ENCODE results near the gene FGF3. TPM values are rescaled to one million over a fixed set of nuclear protein-coding genes. Genes with fewer than 3 reads are reported as not detected.

FGF3 gene
- total RNA-seq, 1 donor from 2014 or later, result not detected

GRCh38 chr11:69828276-69828970, 9.2 kb upstream of the FGF3 start:
- no peaks in the 10 kb centered on the region for H3K9me3 ChIP-seq (ENCODE audit: low read depth)
- DNase-seq (ENCODE audit: low spot score), result peak; percentile 81

GRCh38 chr11:69826773-69827172, 7.6 kb upstream of the FGF3 start:
- peaks cover 42% of the 10 kb centered on the region for H3K4me1 Mint-ChIP-seq
- H3K27me3 Mint-ChIP-seq (ENCODE audit: insufficient read depth, low read depth), result peaks cover 28% of the 10 kb centered on the region
- DNase-seq (ENCODE audit: low spot score), result no peak
- no peaks in the 10 kb centered on the region for H3K79me2 ChIP-seq (ENCODE audit: low read depth)
- H3K4me1 ChIP-seq, result peaks cover 20% of the 10 kb centered on the region
- peak overlapping the region; percentile 40 for H3K27ac Mint-ChIP-seq
- no peaks in the 10 kb centered on the region for H3K9me3 ChIP-seq (ENCODE audit: low read depth)
- no peaks in the 10 kb centered on the region for H3K36me3 Mint-ChIP-seq
- peaks cover 13% of the 10 kb centered on the region for H4K20me1 ChIP-seq (ENCODE audit: low read depth)
- H3K27me3 ChIP-seq, result peaks cover 22% of the 10 kb centered on the region
- H3K4me3 Mint-ChIP-seq, result no peak overlapping the region
- TF ChIP-seq EZH2 (IDR thresholded peaks at IDR 0.05), result no peak
- TF ChIP-seq CTCF (IDR thresholded peaks at IDR 0.05), result no peak
- TF ChIP-seq EZH2phosphoT487 (IDR thresholded peaks at IDR 0.05), result no peak
- H3K9me3 Mint-ChIP-seq, result peaks cover 3% of the 10 kb centered on the region
- peaks cover 30% of the 10 kb centered on the region for H3F3A ChIP-seq (ENCODE audit: low read depth)
- no peaks in the 10 kb centered on the region for H3K36me3 ChIP-seq
- H3K9ac ChIP-seq, result no peak overlapping the region
- no peak overlapping the region for H3K4me3 ChIP-seq
- H3K27ac ChIP-seq, result no peak overlapping the region
- no peak overlapping the region for H2AFZ ChIP-seq (replicated peaks)
- no peak overlapping the region for H3K4me2 ChIP-seq

More at GRCh38 chr11:69828276-69828970, 9.2 kb upstream of the FGF3 start:
- Histone ChIP-seq H3K27ac (peak overlapping the region; percentile 71), H3K4me2 (peak overlapping the region; percentile 41), H3F3A (ENCODE audit: low read depth) (peaks cover 46% of the 10 kb centered on the region), H3K79me2 (ENCODE audit: low read depth) (no peaks in the 10 kb centered on the region), H3K4me1 (peaks cover 35% of the 10 kb centered on the region), H2AFZ (replicated peaks) (no peak overlapping the region), H4K20me1 (ENCODE audit: low read depth) (peaks cover 13% of the 10 kb centered on the region), H3K36me3 (no peaks in the 10 kb centered on the region), H3K9ac (no peak overlapping the region), H3K27me3 (peaks cover 6% of the 10 kb centered on the region), H3K4me3 (no peak overlapping the region)
- Mint-ChIP-seq H3K27ac (peak overlapping the region; percentile 86), H3K27me3 (ENCODE audit: insufficient read depth, low read depth) (peaks cover 22% of the 10 kb centered on the region), H3K4me1 (peaks cover 52% of the 10 kb centered on the region), H3K9me3 (peaks cover 3% of the 10 kb centered on the region), H3K4me3 (no peak overlapping the region), H3K36me3 (no peaks in the 10 kb centered on the region)
- TF ChIP-seq CTCF (IDR thresholded peaks at IDR 0.05) (no peak), EZH2 (IDR thresholded peaks at IDR 0.05) (peak; percentile 31), EZH2phosphoT487 (IDR thresholded peaks at IDR 0.05) (peak; percentile 46)

- H2AFZ ChIP-seq (replicated peaks), result no peak overlapping the region
- no peak overlapping the region for H3K9ac ChIP-seq
- TF ChIP-seq EZH2phosphoT487 (IDR thresholded peaks at IDR 0.05) (no peak), CTCF (IDR thresholded peaks at IDR 0.05) (no peak), EZH2 (IDR thresholded peaks at IDR 0.05) (no peak)
- H3K36me3 Mint-ChIP-seq, result no peaks in the 10 kb centered on the region
- no peaks in the 10 kb centered on the region for H3K9me3 ChIP-seq (ENCODE audit: low read depth)
- H3K4me3 ChIP-seq, result no peak overlapping the region
- peaks cover 43% of the 10 kb centered on the region for H3K4me1 Mint-ChIP-seq
- peak overlapping the region; percentile 57 for H3K4me3 Mint-ChIP-seq
- peaks cover 13% of the 10 kb centered on the region for H4K20me1 ChIP-seq (ENCODE audit: low read depth)
- H3K4me2 ChIP-seq, result no peak overlapping the region
- H3K9me3 Mint-ChIP-seq, result peaks cover 3% of the 10 kb centered on the region
- peaks cover 30% of the 10 kb centered on the region for H3K27me3 ChIP-seq
- H3K27me3 Mint-ChIP-seq (ENCODE audit: insufficient read depth, low read depth), result peaks cover 34% of the 10 kb centered on the region
- no peak overlapping the region for H3K27ac ChIP-seq
- H3K36me3 ChIP-seq, result no peaks in the 10 kb centered on the region
- peaks cover 20% of the 10 kb centered on the region for H3K4me1 ChIP-seq
- peaks cover 28% of the 10 kb centered on the region for H3F3A ChIP-seq (ENCODE audit: low read depth)
- H3K27ac Mint-ChIP-seq, result peak overlapping the region; percentile 79
- no peaks in the 10 kb centered on the region for H3K79me2 ChIP-seq (ENCODE audit: low read depth)
- DNase-seq (ENCODE audit: low spot score), result no peak
These were observed 6.7 kb upstream of the FGF3 start for GRCh38 chr11:69825941-69826340.

Data from neural progenitor cell (in vitro differentiated cells).